MCF 10A (cell line): ENCODE results near the gene SCO1. TPM values are rescaled to one million over a fixed set of nuclear protein-coding genes. Genes with fewer than 3 reads are reported as not detected.

ENCODE experiments used
- BruUV-seq: library from RNA; stranded (reverse); fragments of 400-500 nt; replicated peaks from 2 replicates; lab custom pipeline; 2021; lab: Mats Ljungman, UMichigan
- CTCF ChIA-PET: fragments of 300-600 bp; sonication (Branson Sonifier 250); formaldehyde crosslinking; extraction: SDS; loops from one replicate; lab custom pipeline; 2021; ENCODE audit warnings: antibody characterized with exemption, inconsistent platforms; lab: Yijun Ruan, JAX
- POLR2A ChIA-PET: fragments of 300-600, 350-650 bp; sonication (Branson Sonifier 250); formaldehyde crosslinking; extraction: SDS; loops from one replicate; lab custom pipeline; 2020; ENCODE audit warnings: antibody characterized with exemption, inconsistent platforms; lab: Yijun Ruan, JAX
- DNase-seq: peaks from one replicate; pipeline ENCODE4 v3.0.0-alpha.2; 2018; ENCODE audit not compliant: unreplicated experiment
- H3K27ac Mint-ChIP-seq: one replicate; pipeline ENCODE4 v1.8.0; 2022; ENCODE audit warnings: mild to moderate bottlenecking, low read depth, mixed read lengths; ENCODE audit not compliant: unreplicated experiment
- H3K27me3 Mint-ChIP-seq: one replicate; pipeline ENCODE4 v1.8.0; 2022; ENCODE audit warnings: mixed read lengths; ENCODE audit not compliant: insufficient read depth, unreplicated experiment
- H3K36me3 Mint-ChIP-seq: one replicate; pipeline ENCODE4 v1.8.0; 2022; ENCODE audit warnings: mild to moderate bottlenecking, moderate library complexity, mixed read lengths; ENCODE audit not compliant: insufficient read depth, unreplicated experiment
- H3K4me1 Mint-ChIP-seq: one replicate; pipeline ENCODE4 v1.8.0; 2022; ENCODE audit warnings: mixed read lengths; ENCODE audit not compliant: insufficient read depth, unreplicated experiment
- H3K4me3 Mint-ChIP-seq: one replicate; pipeline ENCODE4 v1.8.0; 2022; ENCODE audit warnings: mild to moderate bottlenecking, moderate library complexity, mixed read lengths; ENCODE audit not compliant: unreplicated experiment
- H3K9me3 Mint-ChIP-seq: one replicate; pipeline ENCODE4 v1.8.0; 2022; ENCODE audit warnings: mixed read lengths; ENCODE audit not compliant: unreplicated experiment
- CTCF ChIP-seq: fragments of 200-600 bp; IDR thresholded peaks from one replicate; pipeline ENCODE4 v1.8.0; 2022; ENCODE audit warnings: antibody characterized with exemption, mild to moderate bottlenecking; ENCODE audit not compliant: unreplicated experiment
- intact Hi-C: fragments of 100-400 bp; cut with micrococcal nuclease; formaldehyde crosslinking; loops from 2 replicates; pipeline ENCODE4 v1.14.1; 2022
- total RNA-seq: library from RNA; stranded (reverse); gene quantifications from 2 replicates; pipeline ENCODE4 v1.2.3, GENCODE V29; 2022

Gene SCO1
- total RNA-seq, 1 experiment from 2014 or later: 55.8 TPM

- intact Hi-C loops: no loop called here
- Mint-ChIP-seq H3K9me3 (no peaks in the 10 kb centered on the region), H3K4me1 (no peaks in the 10 kb centered on the region), H3K36me3 (peaks cover 12% of the 10 kb centered on the region), H3K27ac (no peak overlapping the region), H3K4me3 (no peak overlapping the region), H3K27me3 (no peaks in the 10 kb centered on the region)
- no TSS peak for BruUV-seq
- POLR2A ChIA-PET: no interaction called here
- DNase-seq: no peak
- TF ChIP-seq CTCF: no peak
- CTCF ChIA-PET: no interaction called here
Observed at GRCh38 chr17:10673312-10673711, 24.0 kb downstream of the SCO1 start.

- Mint-ChIP-seq H3K36me3 (no peaks in the 10 kb centered on the region), H3K27me3 (no peaks in the 10 kb centered on the region), H3K27ac (no peak overlapping the region), H3K4me3 (no peak overlapping the region), H3K4me1 (no peaks in the 10 kb centered on the region), H3K9me3 (no peaks in the 10 kb centered on the region)
- no peak for DNase-seq
- intact Hi-C loops: no loop called here
- CTCF ChIA-PET: interaction anchor here (0.7 kb wide), 1 partner anchor 18 kb away, joined by 3 read pairs; no protein-coding TSS in a partner anchor
- no peak for TF ChIP-seq CTCF
- BruUV-seq: no TSS peak
- POLR2A ChIA-PET: no interaction called here
Observed at GRCh38 chr17:10668775-10669174, 28.6 kb downstream of the SCO1 start.

GRCh38 chr17:10666906-10667305, 30.4 kb downstream of the SCO1 start:
- no peak for TF ChIP-seq CTCF
- intact Hi-C loops: no loop called here
- Mint-ChIP-seq H3K27ac (no peak overlapping the region), H3K4me1 (no peaks in the 10 kb centered on the region), H3K4me3 (no peak overlapping the region), H3K36me3 (no peaks in the 10 kb centered on the region), H3K27me3 (no peaks in the 10 kb centered on the region), H3K9me3 (no peaks in the 10 kb centered on the region)
- peak; percentile 6 for DNase-seq
- ChIA-PET CTCF (interaction anchor here (1.6 to 3.7 kb wide), 2 partner anchors 18 to 49 kb away, joined by 4 to 23 read pairs; no protein-coding TSS in a partner anchor), POLR2A (no interaction called here)
- BruUV-seq: no TSS peak

- POLR2A ChIA-PET: no interaction called here
- no peak for DNase-seq
- TF ChIP-seq CTCF: no peak
- Mint-ChIP-seq H3K4me1 (no peaks in the 10 kb centered on the region), H3K27me3 (no peaks in the 10 kb centered on the region), H3K4me3 (no peak overlapping the region), H3K36me3 (no peaks in the 10 kb centered on the region), H3K27ac (no peak overlapping the region), H3K9me3 (no peaks in the 10 kb centered on the region)
- intact Hi-C loops: no loop called here
- BruUV-seq: no TSS peak
- CTCF ChIA-PET: interaction anchor here (1.5 to 3.7 kb wide), 4 partner anchors 19 to 1271 kb away, joined by 3 to 23 read pairs (median 11); no protein-coding TSS in a partner anchor
Observed at GRCh38 chr17:10664571-10664970, 32.8 kb downstream of the SCO1 start.
